Muscle of leg (tissue), 11 donors: ENCODE results near the gene CRIM1. TPM values are rescaled to one million over a fixed set of nuclear protein-coding genes. Genes with fewer than 3 reads are reported as not detected.
A peak's percentile ranks its signal among the peaks of the same experiment; 100 is the strongest.

Source experiments
- DNase-seq: peaks from one replicate; pipeline ENCODE4 v3.0.0; 2013
- H3K27ac ChIP-seq: one replicate; pipeline ENCODE4 v1.5.1; 2013; ENCODE audit warnings: mild to moderate bottlenecking, low read length, control low read depth
- H3K27me3 ChIP-seq: one replicate; pipeline ENCODE4 v1.6.1; 2013; ENCODE audit warnings: low read length; ENCODE audit not compliant: control insufficient read depth, insufficient read depth
- H3K36me3 ChIP-seq: one replicate; pipeline ENCODE4 v1.6.1; 2013; ENCODE audit warnings: low read length; ENCODE audit not compliant: control insufficient read depth, insufficient read depth
- H3K4me1 ChIP-seq: one replicate; pipeline ENCODE4 v1.6.1; 2013; ENCODE audit warnings: low read length; ENCODE audit not compliant: control insufficient read depth, insufficient read depth
- H3K4me3 ChIP-seq: one replicate; pipeline ENCODE4 v1.5.1; 2013; ENCODE audit warnings: low read length, control low read depth
- H3K9me3 ChIP-seq: replicated peaks from 2 replicates; pipeline ENCODE4 v1.6.1; 2013; ENCODE audit warnings: low read depth, low read length; ENCODE audit not compliant: control insufficient read depth
- WGBS: methylation state at CpG from one replicate; pipeline ENCODE4 v1.1.5; 2013; ENCODE audit warnings: missing lambda C conversion rate; ENCODE audit not compliant: insufficient coverage; 5-methylcytosine and 5-hydroxymethylcytosine counted together
- polyA plus RNA-seq, 8 donors: library from polyadenylated mRNA; unstranded; fragments of 120-200 nt; gene quantifications; one replicate each; pipeline versions ENCODE4 v1.2.1 to v1.2.3, GENCODE V29; 2013; ENCODE audit warnings: inconsistent platforms in 1 of 8, low replicate concordance in 1 of 8; ENCODE audit not compliant: insufficient read length in 8 of 8, insufficient read depth in 1 of 8
- total RNA-seq: library from RNA; stranded (reverse); fragments of 120-200 nt; gene quantifications from one replicate; pipeline ENCODE4 v1.2.4, GENCODE V29; 2013

CRIM1 gene
- total and polyA plus RNA-seq, 9 donors: 14.0 to 31.8 (median 20.4) TPM

DNA sequence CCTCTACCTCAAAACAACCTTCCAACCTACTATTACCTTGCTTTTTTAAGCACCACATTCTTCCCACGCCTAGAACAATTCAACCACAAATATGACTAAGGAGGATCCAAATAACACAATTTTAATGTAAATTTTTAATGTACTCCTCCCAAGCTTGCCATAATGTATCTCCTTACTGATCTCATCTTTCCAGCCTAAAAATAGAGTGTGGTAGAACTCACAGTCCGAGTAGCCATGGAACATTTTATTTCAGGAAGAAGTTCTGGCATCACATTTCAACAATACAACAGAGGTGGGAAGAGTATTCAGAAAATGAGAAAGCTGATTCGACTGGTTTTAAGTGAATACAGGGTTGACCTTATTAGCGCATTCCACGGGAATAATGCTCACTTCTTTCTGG lies 227.0 kb downstream of the CRIM1 start:
- DNase-seq: peak; percentile 37
- peaks cover 43% of the 10 kb centered on the region for H3K36me3 ChIP-seq

DNA sequence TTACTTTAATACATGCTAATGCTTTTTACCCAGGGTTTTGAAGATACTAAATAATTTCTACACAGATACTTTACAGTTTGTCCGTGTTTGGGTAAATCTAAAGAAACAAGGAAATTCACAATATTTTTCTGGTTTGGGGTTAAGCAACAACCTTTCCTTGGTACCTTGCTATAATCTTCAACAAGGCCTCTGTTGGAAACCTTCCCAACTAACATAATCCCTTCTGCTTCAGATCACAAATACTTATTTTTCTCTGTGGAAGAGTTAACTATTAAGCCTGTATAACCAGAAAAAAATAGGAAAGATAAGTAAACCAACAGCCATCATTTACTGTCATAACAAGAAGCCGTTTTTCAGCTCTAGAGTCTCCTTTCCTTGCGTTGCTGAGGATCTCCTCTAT lies 227.4 kb downstream of the CRIM1 start:
- Histone ChIP-seq H3K27ac (no peak overlapping the region), H3K36me3 (peaks cover 43% of the 10 kb centered on the region)

More for the DNA sequence above, 227.0 kb downstream of the CRIM1 start:
- no peak overlapping the region for H3K4me3 ChIP-seq
- H3K4me1 ChIP-seq: peaks cover 3% of the 10 kb centered on the region
- H3K9me3 ChIP-seq: no peaks in the 10 kb centered on the region
- WGBS: no CpG with 5 or more reads among the region's 5 CpGs
- peak overlapping the region; percentile 31 for H3K27ac ChIP-seq
- no peaks in the 10 kb centered on the region for H3K27me3 ChIP-seq

DNA sequence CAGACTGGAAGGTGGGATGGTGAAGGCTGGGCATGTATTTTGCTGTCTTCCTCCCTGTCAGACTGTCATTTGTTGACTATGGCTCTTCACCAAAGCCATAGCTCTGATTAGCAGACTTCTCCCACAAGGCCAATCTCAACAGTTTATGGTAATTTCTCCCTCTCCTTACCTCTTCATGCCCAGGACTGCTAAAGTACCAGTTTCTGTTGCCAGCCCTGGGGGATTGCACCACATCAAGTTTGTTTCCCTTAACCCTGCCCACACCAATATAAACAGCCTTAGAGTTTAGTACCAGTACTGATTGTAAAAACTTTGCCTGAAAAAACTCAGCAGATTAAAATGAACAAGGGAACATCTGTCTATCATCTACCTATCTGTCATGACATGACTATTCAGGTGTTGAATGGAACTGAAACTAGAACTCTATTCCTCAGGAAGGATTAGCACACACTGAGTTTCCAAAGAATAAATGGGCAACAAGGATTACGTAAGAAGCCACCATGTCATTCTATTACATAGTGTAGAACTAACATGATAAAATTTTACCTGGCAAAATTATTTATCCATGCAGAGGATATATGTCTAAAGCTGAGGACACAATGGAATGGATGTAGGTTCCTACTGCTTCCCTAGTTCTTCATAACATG lies 228.7 kb downstream of the CRIM1 start:
- no CpG with 5 or more reads among the region's 1 CpG for WGBS
- Histone ChIP-seq H3K36me3 (peaks cover 39% of the 10 kb centered on the region), H3K4me3 (no peak overlapping the region), H3K27ac (no peak overlapping the region), H3K9me3 (no peaks in the 10 kb centered on the region), H3K4me1 (peaks cover 6% of the 10 kb centered on the region), H3K27me3 (no peaks in the 10 kb centered on the region)
- no peak for DNase-seq

More for the DNA sequence above, 227.4 kb downstream of the CRIM1 start:
- 33% methylated on average over 1 of the region's 3 CpGs for WGBS
- H3K27me3 ChIP-seq: no peaks in the 10 kb centered on the region
- H3K4me3 ChIP-seq: no peak overlapping the region
- peaks cover 3% of the 10 kb centered on the region for H3K4me1 ChIP-seq
- H3K9me3 ChIP-seq: no peaks in the 10 kb centered on the region
- no peak for DNase-seq

GRCh38 chr2:36586672-36587071 lies 231.1 kb downstream of the CRIM1 start:
- DNase-seq: no peak
- no peaks in the 10 kb centered on the region for H3K9me3 ChIP-seq
- H3K36me3 ChIP-seq: peaks cover 28% of the 10 kb centered on the region
- H3K4me1 ChIP-seq: peaks cover 7% of the 10 kb centered on the region
- H3K27ac ChIP-seq: no peak overlapping the region
- H3K27me3 ChIP-seq: no peaks in the 10 kb centered on the region
- H3K4me3 ChIP-seq: no peak overlapping the region
- no CpG with 5 or more reads among the region's 6 CpGs for WGBS

- DNase-seq: peak; percentile 80
- H3K4me1 ChIP-seq: peaks cover 7% of the 10 kb centered on the region
- no CpG with 5 or more reads among the region's 1 CpG for WGBS
Observed at GRCh38 chr2:36587101-36587500, 231.5 kb downstream of the CRIM1 start.

GRCh38 chr2:36587556-36587955 lies 232.0 kb downstream of the CRIM1 start:
- no peak for DNase-seq
- H3K9me3 ChIP-seq: no peaks in the 10 kb centered on the region
- no peak overlapping the region for H3K27ac ChIP-seq
- WGBS: no CpG with 5 or more reads among the region's 3 CpGs
- no peak overlapping the region for H3K4me3 ChIP-seq
- H3K27me3 ChIP-seq: no peaks in the 10 kb centered on the region
- peaks cover 28% of the 10 kb centered on the region for H3K36me3 ChIP-seq
- peaks cover 7% of the 10 kb centered on the region for H3K4me1 ChIP-seq

More at GRCh38 chr2:36587101-36587500, 231.5 kb downstream of the CRIM1 start:
- H3K9me3 ChIP-seq: no peaks in the 10 kb centered on the region
- H3K27ac ChIP-seq: no peak overlapping the region
- H3K4me3 ChIP-seq: no peak overlapping the region
- no peaks in the 10 kb centered on the region for H3K27me3 ChIP-seq
- peaks cover 28% of the 10 kb centered on the region for H3K36me3 ChIP-seq

DNA sequence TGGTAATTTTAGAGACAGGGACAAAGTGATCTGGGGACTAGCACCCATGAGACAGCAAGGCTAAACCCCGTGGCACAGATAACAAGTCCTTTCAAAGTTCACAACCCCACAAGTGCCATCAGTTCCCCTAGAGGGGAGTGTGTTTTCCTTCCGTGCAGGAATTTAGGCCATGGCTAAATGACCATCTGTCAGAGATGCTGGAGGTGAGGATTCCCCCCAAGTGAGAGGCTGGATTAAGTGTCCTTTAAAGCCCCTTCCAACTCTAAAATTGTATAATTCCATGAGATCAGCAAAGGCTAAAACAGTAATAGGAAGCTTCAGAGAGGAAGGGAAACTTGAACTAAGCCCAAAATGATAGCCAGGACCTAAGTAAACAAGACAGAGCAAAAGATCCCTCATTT lies 233.7 kb downstream of the CRIM1 start:
- no CpG with 5 or more reads among the region's 2 CpGs for WGBS
- H3K9me3 ChIP-seq: no peaks in the 10 kb centered on the region
- no peak overlapping the region for H3K27ac ChIP-seq
- no peak overlapping the region for H3K4me3 ChIP-seq
- no peaks in the 10 kb centered on the region for H3K27me3 ChIP-seq
- H3K4me1 ChIP-seq: peaks cover 7% of the 10 kb centered on the region
- H3K36me3 ChIP-seq: peaks cover 18% of the 10 kb centered on the region
- peak; percentile 67 for DNase-seq

DNA sequence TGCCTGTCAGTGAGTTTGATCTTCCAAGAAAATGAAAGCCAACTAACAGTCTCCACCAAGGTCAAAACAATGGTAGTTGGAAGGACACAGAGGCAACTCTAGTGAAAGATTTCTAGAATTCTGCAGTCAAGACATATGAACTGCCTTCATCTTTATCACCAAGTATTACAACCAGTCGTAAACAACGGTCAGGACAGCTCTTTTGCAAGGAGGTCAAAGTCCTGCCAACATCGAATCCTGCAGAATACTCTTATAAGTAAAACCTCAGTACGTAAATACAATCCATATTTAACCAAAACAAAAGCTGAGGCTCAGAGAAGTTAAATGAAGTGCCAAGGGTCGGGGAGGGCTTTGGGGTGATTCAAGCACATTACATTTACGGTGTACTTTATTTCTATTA lies 239.3 kb downstream of the CRIM1 start:
- H3K36me3 ChIP-seq: peaks cover 4% of the 10 kb centered on the region
- H3K27ac ChIP-seq: no peak overlapping the region
- DNase-seq: no peak
- peaks cover 11% of the 10 kb centered on the region for H3K4me1 ChIP-seq
- H3K27me3 ChIP-seq: no peaks in the 10 kb centered on the region
- no peaks in the 10 kb centered on the region for H3K9me3 ChIP-seq
- WGBS: no CpG with 5 or more reads among the region's 6 CpGs
- H3K4me3 ChIP-seq: no peak overlapping the region

GRCh38 chr2:36596397-36596796 lies 240.8 kb downstream of the CRIM1 start:
- Histone ChIP-seq H3K4me1 (peaks cover 11% of the 10 kb centered on the region), H3K36me3 (no peaks in the 10 kb centered on the region), H3K9me3 (no peaks in the 10 kb centered on the region), H3K27ac (no peak overlapping the region), H3K4me3 (no peak overlapping the region), H3K27me3 (no peaks in the 10 kb centered on the region)
- DNase-seq: no peak
- 95% methylated on average over 9 of the region's 12 CpGs for WGBS

DNA sequence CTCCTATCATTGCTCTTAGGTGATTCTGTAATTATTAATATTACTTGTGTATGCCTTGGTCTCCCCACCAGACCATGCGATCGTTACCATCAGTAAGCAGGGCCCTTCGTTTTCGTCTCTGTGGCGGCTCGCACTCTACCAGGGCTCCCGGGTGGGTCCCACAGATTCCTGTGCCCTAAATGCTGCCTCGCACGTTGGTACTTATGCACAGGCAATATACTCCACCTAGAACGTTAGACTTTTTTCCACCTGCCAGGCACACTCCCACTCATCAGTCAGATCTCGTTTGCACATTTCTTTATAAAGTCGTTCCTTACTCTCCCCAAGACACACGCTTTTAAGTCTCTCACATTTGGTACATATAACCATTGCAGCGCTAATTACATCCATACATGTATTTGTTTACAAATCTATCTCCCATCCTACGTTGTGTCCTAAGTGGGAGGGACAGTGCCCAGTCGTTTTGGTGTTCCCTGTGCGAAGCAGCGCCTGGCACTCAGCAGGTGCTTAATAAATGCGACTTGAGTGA lies 241.5 kb downstream of the CRIM1 start:
- no peak for DNase-seq
- Histone ChIP-seq H3K36me3 (no peaks in the 10 kb centered on the region), H3K27me3 (no peaks in the 10 kb centered on the region), H3K4me1 (peaks cover 11% of the 10 kb centered on the region), H3K27ac (peak overlapping the region; percentile 71), H3K9me3 (no peaks in the 10 kb centered on the region), H3K4me3 (peak overlapping the region; percentile 66)
- WGBS: 27% methylated on average over 16 of the region's 19 CpGs
